K562 (cell line): Measurements from ENCODE around the gene MRPL32. TPM values are rescaled to one million over a fixed set of nuclear protein-coding genes. Genes with fewer than 3 reads are reported as not detected.

Experiments
- HOMEZ ChIP-seq: fragments of 250-450 bp; sonication (Bioruptor Pico); IDR thresholded peaks from 2 replicates; pipeline ENCODE4 v1.4.0; 2020; ENCODE audit warnings: mild to moderate bottlenecking, moderate library complexity
- NFE2L1 ChIP-seq: fragments of 450-650 bp; IDR thresholded peaks from 2 replicates; pipeline ENCODE4 v1.6.1; 2016; ENCODE audit warnings: missing genetic modification characterization, low read depth, mild to moderate bottlenecking, missing compliant biosample characterization, moderate library complexity, borderline replicate concordance
- NFIC ChIP-seq: fragments of 450-650 bp; IDR thresholded peaks from 2 replicates; pipeline ENCODE4 v1.6.1; 2017; ENCODE audit warnings: mild to moderate bottlenecking, inconsistent platforms
- RERE ChIP-seq: sonication (generic); formaldehyde crosslinking; IDR thresholded peaks from 2 replicates; pipeline ENCODE4 v1.8.0; 2023; ENCODE audit warnings: missing genetic modification reagents, mild to moderate bottlenecking, borderline replicate concordance
- RNF2 ChIP-seq: sonication (generic); IDR thresholded peaks from 2 replicates; pipeline ENCODE4 v1.6.1; 2016
- SPI1 ChIP-seq: IDR thresholded peaks from 2 replicates; pipeline ENCODE4 v1.6.1; 2011; ENCODE audit warnings: low read depth, low read length, control low read depth, borderline replicate concordance
- TEAD1 ChIP-seq, 2 experiments: fragments of 450-650 bp in 1 of 2; sonication (generic) in 1 of 2; formaldehyde crosslinking; IDR thresholded peaks; 2 replicates each; pipeline versions ENCODE4 v1.4.0 to v1.8.0; 2020 to 2022; ENCODE audit warnings: mild to moderate bottlenecking in 2 of 2, missing genetic modification reagents in 1 of 2
- TFAM ChIP-seq: fragments of 250-450 bp; sonication (Bioruptor Pico); conservative IDR thresholded peaks from 2 replicates; pipeline ENCODE4 v1.5.0; 2021; ENCODE audit warnings: mild to moderate bottlenecking, moderate library complexity
- WHSC1 ChIP-seq: IDR thresholded peaks from one replicate; pipeline ENCODE4 v1.6.1; 2012; ENCODE audit warnings: low read length, control low read depth, inconsistent platforms
- ZBTB34 ChIP-seq: fragments of 250-450 bp; sonication (Bioruptor Pico); IDR thresholded peaks from 2 replicates; pipeline ENCODE4 v1.8.0; 2021; ENCODE audit warnings: mild to moderate bottlenecking, moderate library complexity
- ZNF121 ChIP-seq: sonication (generic); formaldehyde crosslinking; conservative IDR thresholded peaks from 2 replicates; pipeline ENCODE4 v1.8.0; 2022; ENCODE audit warnings: missing genetic modification reagents
- ZNF644 ChIP-seq: fragments of 200-800 bp; sonication (Bioruptor generic); IDR thresholded peaks from 2 replicates; pipeline ENCODE4 v1.6.1; 2016; ENCODE audit warnings: low read depth, missing genetic modification characterization, missing compliant biosample characterization
- polyA plus RNA-seq, 8 experiments: library from polyadenylated mRNA; depleted of rRNA in 4 of 8; stranded (reverse) in 5 of 8; unstranded in 3 of 8; fragments of >200 nt; fragmentation: Nextera tagmentation in 2 of 8; fragmentation: Illumina TruSeq in 1 of 8; extraction: Ambion mirVana in 2 of 8; extraction: Trizol in 1 of 8; gene quantifications; 2 replicates each; pipeline versions ENCODE4 v1.2.1 to v1.2.3, GENCODE V29; 2011 to 2014; ENCODE audit warnings: inconsistent platforms in 1 of 8, missing spikeins in 1 of 8
- total RNA-seq, 7 experiments: library from RNA; depleted of rRNA in 6 of 7; stranded (reverse); fragments of >200 nt in 6 of 7; fragmentation: Illumina TruSeq in 2 of 7; extraction: Trizol in 2 of 7; gene quantifications; 2 replicates each; pipeline versions ENCODE4 v1.2.1 to v1.2.3, GENCODE V29; 2011 to 2021; ENCODE audit warnings: low replicate concordance in 1 of 7
- TF ChIP-seq, protein P1 (sequence below): fragments of 450-650 bp; conservative IDR thresholded peaks from 2 replicates; pipeline ENCODE4 v1.6.1; 2016; ENCODE audit warnings: missing genetic modification characterization, low read depth, mild to moderate bottlenecking, control low read depth, missing compliant biosample characterization
- TF ChIP-seq, protein P2 (sequence below): sonication (generic); formaldehyde crosslinking; IDR thresholded peaks from 2 replicates; pipeline ENCODE4 v1.8.0; 2022; ENCODE audit warnings: mild to moderate bottlenecking, missing genetic modification reagents

MRPL32 gene
- total and polyA plus RNA-seq, 9 of the 15 experiments (the other 6 are each of a cell fraction or from before 2014, with no cell fraction given), result 75.5 to 351 (median 138) TPM

DNA sequence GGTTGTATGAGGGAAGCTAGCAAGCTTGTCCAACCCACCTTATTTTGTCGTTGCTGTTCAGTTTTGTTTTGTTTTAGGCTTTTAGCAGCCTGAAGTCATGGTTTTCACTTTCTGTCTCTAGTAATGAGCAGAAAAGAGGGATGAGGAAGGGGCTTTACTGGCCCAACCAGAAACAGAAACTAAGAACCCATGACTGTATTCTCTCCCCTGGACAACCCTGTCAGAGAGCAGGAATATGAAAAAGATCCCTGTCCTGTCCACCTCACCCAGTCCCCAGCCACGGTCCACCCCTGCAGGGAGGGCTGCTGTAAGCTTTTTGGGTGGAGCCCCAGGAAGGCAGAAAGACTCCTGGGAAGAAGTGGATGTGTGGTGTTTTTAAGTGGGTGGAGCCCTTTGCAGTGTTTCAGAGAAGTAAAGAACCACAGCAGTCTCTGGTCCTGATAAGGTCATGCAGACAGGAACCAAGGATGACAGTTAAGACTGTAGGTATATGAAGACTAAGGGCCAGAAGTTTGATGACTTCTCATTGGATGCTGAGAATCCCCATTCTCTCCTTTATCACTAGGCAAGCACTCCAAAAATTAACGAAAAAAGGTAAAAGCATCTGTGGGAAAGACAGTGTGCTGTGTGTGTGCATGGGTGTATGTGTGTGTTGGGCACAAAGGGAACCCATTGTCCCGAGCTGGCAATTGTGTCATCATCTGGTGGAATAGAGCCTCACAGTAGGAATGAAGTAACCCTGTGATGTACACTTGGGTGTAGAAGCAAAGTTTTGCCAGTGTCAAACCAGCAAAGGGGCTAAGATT, 13.8 kb downstream of the MRPL32 start (continued):
- TF ChIP-seq, protein P1, sequence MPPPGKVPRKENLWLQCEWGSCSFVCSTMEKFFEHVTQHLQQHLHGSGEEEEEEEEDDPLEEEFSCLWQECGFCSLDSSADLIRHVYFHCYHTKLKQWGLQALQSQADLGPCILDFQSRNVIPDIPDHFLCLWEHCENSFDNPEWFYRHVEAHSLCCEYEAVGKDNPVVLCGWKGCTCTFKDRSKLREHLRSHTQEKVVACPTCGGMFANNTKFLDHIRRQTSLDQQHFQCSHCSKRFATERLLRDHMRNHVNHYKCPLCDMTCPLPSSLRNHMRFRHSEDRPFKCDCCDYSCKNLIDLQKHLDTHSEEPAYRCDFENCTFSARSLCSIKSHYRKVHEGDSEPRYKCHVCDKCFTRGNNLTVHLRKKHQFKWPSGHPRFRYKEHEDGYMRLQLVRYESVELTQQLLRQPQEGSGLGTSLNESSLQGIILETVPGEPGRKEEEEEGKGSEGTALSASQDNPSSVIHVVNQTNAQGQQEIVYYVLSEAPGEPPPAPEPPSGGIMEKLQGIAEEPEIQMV (tag), result no peak
- TF ChIP-seq WHSC1 (no peak), ZNF121 (CRISPR knock-in tag) (no peak), NFE2L1 (no peak), TEAD1 (CRISPR knock-in tag; IDR thresholded peaks at IDR 0.05) (no peak), RERE (CRISPR knock-in tag) (no peak), ZNF644 (tag) (no peak), TFAM (CRISPR knock-in tag) (no peak), SPI1 (peak; percentile 41; the same call in 1 of the 2 replicates), NFIC (no peak), ZBTB34 (CRISPR knock-in tag) (no peak), RNF2 (no peak), HOMEZ (CRISPR knock-in tag) (no peak)
- TF ChIP-seq, protein P2, sequence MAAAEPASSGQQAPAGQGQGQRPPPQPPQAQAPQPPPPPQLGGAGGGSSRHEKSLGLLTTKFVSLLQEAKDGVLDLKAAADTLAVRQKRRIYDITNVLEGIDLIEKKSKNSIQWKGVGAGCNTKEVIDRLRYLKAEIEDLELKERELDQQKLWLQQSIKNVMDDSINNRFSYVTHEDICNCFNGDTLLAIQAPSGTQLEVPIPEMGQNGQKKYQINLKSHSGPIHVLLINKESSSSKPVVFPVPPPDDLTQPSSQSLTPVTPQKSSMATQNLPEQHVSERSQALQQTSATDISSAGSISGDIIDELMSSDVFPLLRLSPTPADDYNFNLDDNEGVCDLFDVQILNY (CRISPR knock-in tag), result no peak
